Measurements from ENCODE around the gene TMEM156. TPM values are rescaled to one million over a fixed set of nuclear protein-coding genes. Genes with fewer than 3 reads are reported as not detected.

TMEM156 gene
- total and polyA plus RNA-seq, 10 of the 15 experiments (the other 5 are each of a cell fraction or from before 2014, with no cell fraction given) = 20.8 to 48.3 (median 32.7) TPM

- TF ChIP-seq RUNX3 (IDR thresholded peaks at IDR 0.05; ENCODE audit: low read length) = peak; percentile 55
Measured at GRCh38 chr4:38985410-38986100, 46.7 kb downstream of the TMEM156 start (continued).

GRCh38 chr4:38983787-38984598 is 48.2 kb downstream of the TMEM156 start:
- no peak for FAIRE-seq
- SMC1A ChIA-PET (ENCODE audit: uncharacterized antibody, unreplicated experiment) = interaction anchor here (0.6 to 2.4 kb wide), 10 partner anchors 19 to 110 kb away, joined by 3 to 9 read pairs (median 4); no protein-coding TSS in a partner anchor
- no peaks in the 10 kb centered on the region for H3K27me3 ChIP-seq (replicated peaks in 1 of 2; ENCODE audit: control insufficient read depth in 2 of 2, insufficient read depth in 2 of 2, low read length in 1 of 2)
- DNase-seq (ENCODE audit: low read depth, low spot score) = no peak
- TF ChIP-seq ETV6 (conservative IDR thresholded peaks at IDR 0.05 in 1 of 2, IDR thresholded peaks at IDR 0.05 in 1 of 2; ENCODE audit: borderline replicate concordance in 1 of 2, low read depth in 1 of 2) = no peak
- no peak for TF ChIP-seq PML (IDR thresholded peaks at IDR 0.05; ENCODE audit: low read length)
- no peak for TF ChIP-seq GABPA (IDR thresholded peaks at IDR 0.05; ENCODE audit: low read depth)
- H3K9ac ChIP-seq (ENCODE audit: control insufficient read depth, insufficient read depth, low read length) = no peak overlapping the region
- 0 out of 2 replicates have a peak overlapping the region, but pooled peaks have one; percentile 4 for H3K27ac ChIP-seq (ENCODE audit: control insufficient read depth, insufficient read depth)
- intact Hi-C loops (cut with micrococcal nuclease; ENCODE audit: unreplicated experiment) (loop anchor here (5.0 kb wide), 1 partner anchor 47 kb away; no protein-coding TSS in a partner anchor), in situ Hi-C loops (cut with MboI) (no loop called here)
- H3K4me2 ChIP-seq (ENCODE audit: control insufficient read depth, insufficient read depth) = no peak overlapping the region
- H3K9me3 ChIP-seq (replicated peaks; ENCODE audit: control insufficient read depth, insufficient read depth, low read length) = no peaks in the 10 kb centered on the region
- POLR2A ChIA-PET = interaction anchor here (0.6 to 2.0 kb wide), 4 partner anchors 9 to 97 kb away, joined by 3 to 6 read pairs (median 4); no protein-coding TSS in a partner anchor
- no peak overlapping the region for H3K4me3 ChIP-seq
- BruUV-seq (replicated peaks) = no TSS peak
- H3K4me1 ChIP-seq (ENCODE audit: control insufficient read depth, insufficient read depth, low read length) = peaks cover 38% of the 10 kb centered on the region
- peaks cover 5 to 9% of the 10 kb centered on the region in 2 experiments; a peak in 3 of 4 replicates for H3K36me3 ChIP-seq (ENCODE audit: control insufficient read depth in 2 of 2, insufficient read depth in 2 of 2, low read length in 1 of 2)
- RAD21 ChIA-PET (ENCODE audit: unreplicated experiment) = interaction anchor here (1.2 to 3.4 kb wide), 5 partner anchors 35 to 81 kb away, joined by 3 to 32 read pairs (median 7); partner anchors contain the start of gene TMEM156
- H3K79me2 ChIP-seq (ENCODE audit: control insufficient read depth, insufficient read depth, low read length) = no peaks in the 10 kb centered on the region
- ATAC-seq = no peak
- H4K20me1 ChIP-seq (ENCODE audit: control insufficient read depth, insufficient read depth) = no peaks in the 10 kb centered on the region
- CTCF ChIA-PET = interaction anchor here (0.6 to 4.7 kb wide), 6 partner anchors 46 to 269 kb away, joined by 3 to 26 read pairs (median 4); no protein-coding TSS in a partner anchor
- no peak overlapping the region for H2AFZ ChIP-seq (ENCODE audit: control insufficient read depth, low read depth, low read length)
- 90% methylated on average over 12 of the region's 12 CpGs for WGBS (ENCODE audit: insufficient coverage, insufficient replicate concordance, low lambda C conversion rate, missing lambda C conversion rate)

Data from GM12878 (cell line).